Ureter (tissue), 1 donor: ENCODE results near the gene KCNAB2. TPM values are rescaled to one million over a fixed set of nuclear protein-coding genes. Genes with fewer than 3 reads are reported as not detected.

Experiments
- DNase-seq: peaks from one replicate; pipeline ENCODE4 v3.0.0-alpha.2; 2020; ENCODE audit warnings: low spot score
- total RNA-seq: library from RNA; stranded (reverse); gene quantifications from one replicate; pipeline ENCODE4 v1.2.4, GENCODE V29; 2023
- donor health status: DM: yes; HTN: yes; CAD: no.

KCNAB2 gene
- total RNA-seq, 1 donor from 2014 or later, result 17.5 TPM

- DNase-seq, result no peak
These were observed 51.5 kb downstream of the KCNAB2 start for GRCh38 chr1:6097117-6097595.

GRCh38 chr1:6097824-6098223, 52.1 kb downstream of the KCNAB2 start:
- DNase-seq, result no peak

- DNase-seq, result no peak
These were observed 52.9 kb downstream of the KCNAB2 start for GRCh38 chr1:6098303-6099215.

- no peak for DNase-seq
These were observed 53.6 kb downstream of the KCNAB2 start for GRCh38 chr1:6099297-6099696.

GRCh38 chr1:6099787-6100765, 54.4 kb downstream of the KCNAB2 start:
- no peak for DNase-seq

- no peak for DNase-seq
These were observed 55.4 kb downstream of the KCNAB2 start for GRCh38 chr1:6100861-6101783.

- no peak for DNase-seq
These were observed 56.3 kb downstream of the KCNAB2 start for GRCh38 chr1:6101826-6102531.

GRCh38 chr1:6102532-6102845, 56.8 kb downstream of the KCNAB2 start:
- no peak for DNase-seq

- DNase-seq, result no peak
These were observed 57.6 kb downstream of the KCNAB2 start for GRCh38 chr1:6103111-6103853.

- DNase-seq, result no peak
These were observed 58.3 kb downstream of the KCNAB2 start for GRCh38 chr1:6103854-6104530.

GRCh38 chr1:6104631-6105030, 58.9 kb downstream of the KCNAB2 start:
- DNase-seq, result no peak

GRCh38 chr1:6105218-6105679, 59.6 kb downstream of the KCNAB2 start:
- no peak for DNase-seq

- DNase-seq, result no peak
These were observed 60.1 kb downstream of the KCNAB2 start for GRCh38 chr1:6105763-6106162.

GRCh38 chr1:6106321-6106731, 60.6 kb downstream of the KCNAB2 start:
- DNase-seq, result no peak

- DNase-seq, result no peak
These were observed 61.3 kb downstream of the KCNAB2 start for GRCh38 chr1:6106977-6107376.

GRCh38 chr1:6107409-6108356, 62.0 kb downstream of the KCNAB2 start:
- DNase-seq, result no peak

GRCh38 chr1:6108476-6108875, 62.8 kb downstream of the KCNAB2 start:
- no peak for DNase-seq
